K562 (cell line): ENCODE results near the gene ZNF467. TPM values are rescaled to one million over a fixed set of nuclear protein-coding genes. Genes with fewer than 3 reads are reported as not detected.

Source experiments
- ATAC-seq: fragments of 200-7000 bp; cut with Tn5 transposase; 3 replicates; pipeline ENCODE4 v1.9.1; 2020; ENCODE audit warnings: moderate library complexity
- BruUV-seq: library from RNA; stranded (reverse); fragments of 400-500 nt; replicated peaks from 2 replicates; lab custom pipeline; 2021; lab: Mats Ljungman, UMichigan
- CTCF ChIA-PET: fragments of 300-600 bp; formaldehyde crosslinking; extraction: SDS; loops from one replicate; lab custom pipeline; 2021; ENCODE audit warnings: low intra/inter-chr PET ratio; lab: Yijun Ruan, JAX
- POLR2A ChIA-PET: fragments of 300-600, 350-650 bp; sonication (Branson Sonifier 250); formaldehyde crosslinking; extraction: SDS; loops from one replicate; lab custom pipeline; 2021; ENCODE audit warnings: antibody characterized with exemption, inconsistent platforms; lab: Yijun Ruan, JAX
- DNase-seq, 4 experiments: peaks; one replicate each; pipeline versions ENCODE4 v3.0.0 to v3.0.0-alpha.2; 2011 to 2018; ENCODE audit warnings: low spot score in 3 of 4, mixed read lengths in 3 of 4; ENCODE audit errors: extremely low read depth in 1 of 4
- FAIRE-seq: peaks from 2 replicates; lab custom pipeline; 2011; peaks lifted over from hg19 to GRCh38; lab: Jason Lieb, UNC
- H2AFZ ChIP-seq: 2 replicates; pipeline ENCODE4 v1.6.0; 2011; ENCODE audit warnings: low read depth, low read length, control low read depth, inconsistent platforms
- H3K27ac ChIP-seq: fragments of 200-600 bp; 3 replicates; pipeline ENCODE4 v1.8.0; 2011; ENCODE audit warnings: low read depth, mild to moderate bottlenecking, control low read depth, inconsistent platforms, low read length, moderate library complexity, mixed read lengths; ENCODE audit errors: extremely low read depth
- H3K27me3 ChIP-seq, 2 experiments: fragments of 300-600 bp in 1 of 2; 2 replicates in 1 of 2; 3 replicates in 1 of 2; pipeline versions ENCODE4 v1.6.0 to v1.8.0; 2011; ENCODE audit warnings: inconsistent platforms in 2 of 2, low read length in 2 of 2, mild to moderate bottlenecking in 1 of 2, mixed read lengths in 1 of 2, moderate library complexity in 1 of 2; ENCODE audit not compliant: control insufficient read depth in 2 of 2, insufficient read depth in 2 of 2
- H3K36me3 ChIP-seq: fragments of 300-600 bp; 3 replicates; pipeline ENCODE4 v1.8.0; 2011; ENCODE audit warnings: mild to moderate bottlenecking, low read length, inconsistent platforms; ENCODE audit not compliant: control insufficient read depth, insufficient read depth
- H3K4me1 ChIP-seq, 2 experiments: fragments of 200-600 bp in 1 of 2; replicated peaks in 1 of 2; 2 replicates in 1 of 2; 3 replicates in 1 of 2; pipeline versions ENCODE4 v1.5.1 to v1.8.0; 2011; ENCODE audit warnings: inconsistent platforms in 2 of 2, low read length in 2 of 2, mild to moderate bottlenecking in 1 of 2, mixed read lengths in 1 of 2, moderate library complexity in 1 of 2; ENCODE audit not compliant: control insufficient read depth in 2 of 2, insufficient read depth in 2 of 2
- H3K4me2 ChIP-seq: 2 replicates; pipeline ENCODE4 v1.6.1; 2011; ENCODE audit warnings: low read length, control low read depth, inconsistent platforms, mixed read lengths; ENCODE audit not compliant: insufficient read depth
- H3K4me3 ChIP-seq: fragments of 200-600 bp; sonication (generic), shearing (Covaris generic); 2 replicates; pipeline ENCODE4 v1.5.1; 2016; ENCODE audit warnings: control low read depth, inconsistent platforms
- H3K79me2 ChIP-seq: fragments of 200-600 bp; 3 replicates; pipeline ENCODE4 v1.8.0; 2011; ENCODE audit warnings: low read length, inconsistent platforms; ENCODE audit not compliant: control insufficient read depth, insufficient read depth
- H3K9ac ChIP-seq, 2 experiments: 2 replicates each; pipeline versions ENCODE4 v1.6.0 to v1.6.1; 2011; ENCODE audit warnings: low read depth in 2 of 2, low read length in 2 of 2, control low read depth in 1 of 2, inconsistent platforms in 1 of 2, mild to moderate bottlenecking in 1 of 2, mixed read lengths in 1 of 2; ENCODE audit not compliant: insufficient read depth in 1 of 2
- H3K9me1 ChIP-seq: one replicate; pipeline ENCODE4 v1.6.0; 2011; ENCODE audit warnings: inconsistent platforms, mild to moderate bottlenecking, low read length, moderate library complexity; ENCODE audit not compliant: control insufficient read depth, insufficient read depth
- H3K9me3 ChIP-seq: replicated peaks from 2 replicates; pipeline ENCODE4 v1.5.1; 2011; ENCODE audit warnings: low read depth, low read length, inconsistent platforms; ENCODE audit not compliant: control insufficient read depth, insufficient read depth
- H4K20me1 ChIP-seq: replicated peaks from 2 replicates; pipeline ENCODE4 v1.6.1; 2011; ENCODE audit warnings: low read length, inconsistent platforms, mixed read lengths; ENCODE audit not compliant: control insufficient read depth, insufficient read depth
- CBX8 ChIP-seq: fragments of 200-600 bp; sonication (generic); IDR thresholded peaks from 2 replicates; pipeline ENCODE4 v1.6.1; 2012; ENCODE audit warnings: borderline replicate concordance, mixed run types, low read depth, mild to moderate bottlenecking, moderate library complexity, mixed read lengths, low read length, control low read depth, inconsistent platforms; ENCODE audit not compliant: poor library complexity, severe bottlenecking; ENCODE audit errors: extremely low read depth
- HDGF ChIP-seq: fragments of 450-650 bp; IDR thresholded peaks from 2 replicates; pipeline ENCODE4 v1.6.1; 2016
- MAFG ChIP-seq: fragments of 450-650 bp; conservative IDR thresholded peaks from 2 replicates; pipeline ENCODE4 v1.6.1; 2016; ENCODE audit warnings: missing genetic modification characterization, missing compliant biosample characterization
- POLR2AphosphoS5 ChIP-seq: IDR thresholded peaks from 2 replicates; pipeline ENCODE4 v1.6.1; 2011; ENCODE audit warnings: mild to moderate bottlenecking, low read depth, low read length, moderate library complexity; ENCODE audit not compliant: control insufficient read depth, insufficient read depth
- POLR2B ChIP-seq: fragments of 450-650 bp; IDR thresholded peaks from 2 replicates; pipeline ENCODE4 v1.6.1; 2018; ENCODE audit warnings: low read depth; ENCODE audit not compliant: partially characterized antibody
- STAT5A ChIP-seq: IDR thresholded peaks from 2 replicates; pipeline ENCODE4 v1.6.1; 2012; ENCODE audit warnings: low read length, inconsistent platforms, borderline replicate concordance
- TCF3 ChIP-seq: sonication (generic); formaldehyde crosslinking; IDR thresholded peaks from 2 replicates; pipeline ENCODE4 v1.4.0; 2020; ENCODE audit warnings: mild to moderate bottlenecking, missing genetic modification reagents
- XRCC5 ChIP-seq: fragments of 200-400 bp; formaldehyde crosslinking; IDR thresholded peaks from 2 replicates; pipeline ENCODE4 v1.6.1; 2017; ENCODE audit warnings: low read depth, mild to moderate bottlenecking, low read length
- ZFP30 ChIP-seq: fragments of 250-450 bp; sonication (Bioruptor Pico); IDR thresholded peaks from 2 replicates; pipeline ENCODE4 v1.8.0; 2022; ENCODE audit warnings: moderate library complexity, mild to moderate bottlenecking, inconsistent platforms, borderline replicate concordance
- ZFPM2 ChIP-seq: fragments of 250-450 bp; sonication (Bioruptor Pico); IDR thresholded peaks from 2 replicates; pipeline ENCODE4 v1.5.1; 2022; ENCODE audit warnings: mild to moderate bottlenecking
- ZFX ChIP-seq: sonication (generic); formaldehyde crosslinking; IDR thresholded peaks from 2 replicates; pipeline ENCODE4 v1.8.0; 2022; ENCODE audit warnings: mild to moderate bottlenecking, missing genetic modification reagents, moderate library complexity
- WGBS: fragments of 100-300 bp; shearing (Covaris generic); methylation state at CpG from one replicate; pipeline ENCODE4 v1.1.6; 2016; ENCODE audit warnings: low coverage, mixed read lengths; ENCODE audit not compliant: insufficient coverage; ENCODE audit errors: missing lambda C conversion rate; 5-methylcytosine and 5-hydroxymethylcytosine counted together
- in situ Hi-C: fragments of 300-500 bp; cut with MboI; formaldehyde crosslinking; loops from 4 replicates; pipeline ENCODE4 v1.15.0; 2018; ENCODE audit warnings: inconsistent platforms, mixed read lengths
- intact Hi-C: fragments of 100-400 bp; cut with micrococcal nuclease; formaldehyde crosslinking; loops from 2 replicates; pipeline ENCODE4 v1.14.2; 2022
- polyA plus RNA-seq, 8 experiments: library from polyadenylated mRNA; depleted of rRNA in 4 of 8; stranded (reverse) in 5 of 8; unstranded in 3 of 8; fragments of >200 nt; fragmentation: Nextera tagmentation in 2 of 8; fragmentation: Illumina TruSeq in 1 of 8; extraction: Ambion mirVana in 2 of 8; extraction: Trizol in 1 of 8; gene quantifications; 2 replicates each; pipeline versions ENCODE4 v1.2.1 to v1.2.3, GENCODE V29; 2011 to 2014; ENCODE audit warnings: inconsistent platforms in 1 of 8, missing spikeins in 1 of 8
- total RNA-seq, 7 experiments: library from RNA; depleted of rRNA in 6 of 7; stranded (reverse); fragments of >200 nt in 6 of 7; fragmentation: Illumina TruSeq in 2 of 7; extraction: Trizol in 2 of 7; gene quantifications; 2 replicates each; pipeline versions ENCODE4 v1.2.1 to v1.2.3, GENCODE V29; 2011 to 2021; ENCODE audit warnings: low replicate concordance in 1 of 7
- TF ChIP-seq, protein P1 (sequence below): fragments of 450-650 bp; IDR thresholded peaks from 2 replicates; pipeline ENCODE4 v1.6.1; 2016; ENCODE audit warnings: antibody characterized with exemption
- TF ChIP-seq, protein P2 (sequence below), 2 experiments: fragments of 200-800 bp in 1 of 2; sonication (Bioruptor generic) in 1 of 2; sonication (generic) in 1 of 2; formaldehyde crosslinking in 1 of 2; IDR thresholded peaks in 1 of 2; conservative IDR thresholded peaks in 1 of 2; 2 replicates each; pipeline versions ENCODE4 v1.5.0 to v1.6.1; 2016 to 2020; ENCODE audit warnings: missing compliant biosample characterization in 1 of 2, missing genetic modification characterization in 1 of 2, missing genetic modification reagents in 1 of 2

The ZNF467 gene
- total and polyA plus RNA-seq, 9 of the 15 experiments (the other 6 are each of a cell fraction or from before 2014, with no cell fraction given): 0.32 to 14.2 (median 1.7) TPM

DNA sequence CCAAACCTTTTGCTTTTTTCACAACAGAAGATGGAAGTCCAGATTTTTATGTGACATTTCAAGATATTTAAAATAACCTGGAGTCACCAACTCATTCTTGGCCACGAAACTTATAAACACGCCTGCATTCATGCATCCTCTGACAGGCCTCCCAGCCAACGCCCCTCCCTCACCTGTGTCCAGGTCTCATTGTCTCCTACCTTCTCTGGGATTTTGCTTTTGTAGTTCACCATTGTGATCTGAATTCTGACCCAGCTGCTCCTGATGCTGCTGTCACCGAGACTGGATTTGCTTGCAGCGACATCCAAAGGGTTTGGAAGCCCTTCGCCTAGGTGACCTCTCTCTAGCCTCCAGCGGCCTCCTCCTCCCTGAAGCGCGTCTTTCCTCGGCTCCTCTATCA, 10.8 kb downstream of the ZNF467 start:
- H3K4me3 ChIP-seq: no peak overlapping the region
- H3K9me1 ChIP-seq: no peaks in the 10 kb centered on the region
- no peak overlapping the region for H3K27ac ChIP-seq
- peaks cover 12% of the 10 kb centered on the region; the same call in 1 of the 3 replicates for H3K36me3 ChIP-seq
- no peak overlapping the region for H3K4me2 ChIP-seq
- no peaks in the 10 kb centered on the region for H3K79me2 ChIP-seq
- ATAC-seq (no peak), FAIRE-seq (no peak), DNase-seq (no peak)
- no peaks in the 10 kb centered on the region for H3K27me3 ChIP-seq
- in situ Hi-C loops: no loop called here
- BruUV-seq: no TSS peak
- CTCF ChIA-PET: no interaction called here
- WGBS: 86% methylated on average over 10 of the region's 10 CpGs
- H3K9me3 ChIP-seq: no peaks in the 10 kb centered on the region
- H2AFZ ChIP-seq: no peak overlapping the region
- no peaks in the 10 kb centered on the region for H4K20me1 ChIP-seq
- POLR2A ChIA-PET: interaction anchor here (1.3 to 2.9 kb wide), 2 partner anchors 8 to 18 kb away, joined by 4 to 14 read pairs; no protein-coding TSS in a partner anchor
- peak overlapping the region in 1 of 2 experiments; percentile 45; a peak in 1 of 4 replicates for H3K9ac ChIP-seq
- H3K4me1 ChIP-seq: peaks cover 30 to 39% of the 10 kb centered on the region in 2 experiments
- no peak for TF ChIP-seq HDGF
- TF ChIP-seq ZFX (CRISPR knock-in tag): no peak
- intact Hi-C loops: no loop called here

DNA sequence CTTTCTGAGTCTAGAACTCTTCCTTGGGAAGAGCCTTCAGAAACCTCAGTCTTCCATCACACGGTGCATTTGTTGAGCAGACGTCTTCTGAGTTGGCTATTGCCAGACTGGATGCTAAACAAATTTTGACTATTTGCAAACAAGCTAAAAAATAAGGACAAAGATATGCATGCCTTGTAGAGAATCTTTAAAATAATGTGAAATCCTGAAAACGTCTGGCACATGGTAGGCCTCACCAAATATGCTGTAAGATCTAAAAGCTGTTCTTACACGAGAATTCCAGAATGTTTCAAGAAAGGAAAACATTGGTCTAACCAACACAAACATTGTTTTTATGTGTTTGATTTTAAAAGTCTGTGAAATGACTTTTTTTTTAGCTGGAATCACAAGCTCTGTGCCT, 11.3 kb downstream of the ZNF467 start:
- Histone ChIP-seq H2AFZ (0 out of 2 replicates have a peak overlapping the region, but pooled peaks have one; percentile 27), H3K4me2 (no peak overlapping the region), H3K9me1 (no peaks in the 10 kb centered on the region), H3K9me3 (no peaks in the 10 kb centered on the region), H3K4me1 (peaks cover 30 to 39% of the 10 kb centered on the region in 2 experiments), H3K36me3 (peaks cover 9% of the 10 kb centered on the region; the same call in 1 of the 3 replicates), H3K9ac (no peak overlapping the region; a peak in 1 of 4 replicates), H3K4me3 (no peak overlapping the region), H3K27ac (no peak overlapping the region), H3K79me2 (no peaks in the 10 kb centered on the region), H4K20me1 (no peaks in the 10 kb centered on the region), H3K27me3 (no peaks in the 10 kb centered on the region)
- DNase-seq: no peak
- 34% methylated on average over 4 of the region's 4 CpGs for WGBS
- FAIRE-seq: no peak
- POLR2A ChIA-PET: interaction anchor here (1.3 to 2.9 kb wide), 2 partner anchors 9 to 17 kb away, joined by 4 to 14 read pairs; no protein-coding TSS in a partner anchor
- no TSS peak for BruUV-seq
- intact Hi-C loops: no loop called here
- CTCF ChIA-PET: no interaction called here
- ATAC-seq: no peak
- in situ Hi-C loops: no loop called here
- TF ChIP-seq, protein P1, sequence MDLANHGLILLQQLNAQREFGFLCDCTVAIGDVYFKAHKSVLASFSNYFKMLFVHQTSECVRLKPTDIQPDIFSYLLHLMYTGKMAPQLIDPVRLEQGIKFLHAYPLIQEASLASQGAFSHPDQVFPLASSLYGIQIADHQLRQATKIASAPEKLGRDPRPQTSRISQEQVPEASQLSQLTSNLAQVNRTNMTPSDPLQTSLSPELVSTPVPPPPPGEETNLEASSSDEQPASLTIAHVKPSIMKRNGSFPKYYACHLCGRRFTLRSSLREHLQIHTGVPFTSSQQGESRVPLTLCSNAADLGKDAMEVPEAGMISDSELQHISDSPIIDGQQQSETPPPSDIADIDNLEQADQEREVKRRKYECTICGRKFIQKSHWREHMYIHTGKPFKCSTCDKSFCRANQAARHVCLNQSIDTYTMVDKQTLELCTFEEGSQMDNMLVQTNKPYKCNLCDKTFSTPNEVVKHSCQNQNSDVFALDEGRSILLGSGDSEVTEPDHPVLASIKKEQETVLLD: no peak
- TF ChIP-seq ZFPM2: no peak
- no peak for TF ChIP-seq CBX8
- no peak for TF ChIP-seq TCF3
- TF ChIP-seq, protein P2, sequence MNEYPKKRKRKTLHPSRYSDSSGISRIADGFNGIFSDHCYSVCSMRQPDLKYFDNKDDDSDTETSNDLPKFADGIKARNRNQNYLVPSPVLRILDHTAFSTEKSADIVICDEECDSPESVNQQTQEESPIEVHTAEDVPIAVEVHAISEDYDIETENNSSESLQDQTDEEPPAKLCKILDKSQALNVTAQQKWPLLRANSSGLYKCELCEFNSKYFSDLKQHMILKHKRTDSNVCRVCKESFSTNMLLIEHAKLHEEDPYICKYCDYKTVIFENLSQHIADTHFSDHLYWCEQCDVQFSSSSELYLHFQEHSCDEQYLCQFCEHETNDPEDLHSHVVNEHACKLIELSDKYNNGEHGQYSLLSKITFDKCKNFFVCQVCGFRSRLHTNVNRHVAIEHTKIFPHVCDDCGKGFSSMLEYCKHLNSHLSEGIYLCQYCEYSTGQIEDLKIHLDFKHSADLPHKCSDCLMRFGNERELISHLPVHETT (CRISPR knock-in tag; conservative IDR thresholded peaks at IDR 0.05 in 1 of 2, IDR thresholded peaks at IDR 0.05 in 1 of 2): no peak
- no peak for TF ChIP-seq XRCC5
- no peak for TF ChIP-seq ZFP30
- no peak for TF ChIP-seq STAT5A
- TF ChIP-seq POLR2B: no peak
- no peak for TF ChIP-seq POLR2AphosphoS5
- no peak for TF ChIP-seq MAFG
